GM12872 (cell line): ENCODE results near the gene RIMBP2.

Experiments
- CTCF ChIP-seq: IDR thresholded peaks from 3 replicates; pipeline ENCODE4 v1.5.1; 2011; ENCODE audit warnings: low read depth, mild to moderate bottlenecking, low read length, moderate library complexity; ENCODE audit not compliant: insufficient read depth

Gene RIMBP2

DNA sequence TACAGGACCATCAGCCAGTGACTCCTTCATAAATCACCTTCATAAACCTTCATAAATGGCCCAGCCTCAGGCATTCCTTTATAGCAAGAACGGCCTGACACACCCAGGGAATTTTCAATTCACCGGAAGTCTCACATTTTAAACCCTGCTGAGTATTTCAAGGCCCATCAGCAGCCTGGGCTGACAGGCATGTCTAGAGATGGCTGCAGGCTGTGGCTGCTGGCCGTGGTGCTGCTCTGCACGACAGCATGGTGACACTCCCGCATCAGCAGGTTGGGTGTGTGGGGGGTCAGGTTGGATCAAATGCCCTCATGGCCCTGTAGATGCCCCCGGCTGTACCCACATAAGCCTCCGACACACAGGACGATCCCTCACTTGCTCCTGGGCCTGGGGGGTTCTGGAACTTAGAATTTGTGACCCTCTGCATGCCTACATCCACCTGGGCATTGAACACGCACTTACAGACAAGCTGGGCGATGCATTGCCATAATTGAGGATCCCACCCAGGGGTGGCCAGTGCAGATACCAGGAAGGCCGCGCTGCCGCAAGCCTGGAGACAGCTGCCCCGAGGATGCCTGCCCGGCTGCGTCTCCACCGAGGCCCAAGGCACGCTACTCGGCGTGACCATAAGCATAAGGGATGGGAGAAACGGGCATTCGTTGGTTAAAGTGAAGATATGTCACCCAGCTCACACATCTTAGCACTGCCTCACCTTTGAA, 254.1 kb downstream of the RIMBP2 start:
- no peak for TF ChIP-seq CTCF

GRCh38 chr12:130461447-130461815, 254.7 kb downstream of the RIMBP2 start:
- no peak for TF ChIP-seq CTCF

GRCh38 chr12:130460611-130461446, 255.3 kb downstream of the RIMBP2 start:
- no peak for TF ChIP-seq CTCF

DNA sequence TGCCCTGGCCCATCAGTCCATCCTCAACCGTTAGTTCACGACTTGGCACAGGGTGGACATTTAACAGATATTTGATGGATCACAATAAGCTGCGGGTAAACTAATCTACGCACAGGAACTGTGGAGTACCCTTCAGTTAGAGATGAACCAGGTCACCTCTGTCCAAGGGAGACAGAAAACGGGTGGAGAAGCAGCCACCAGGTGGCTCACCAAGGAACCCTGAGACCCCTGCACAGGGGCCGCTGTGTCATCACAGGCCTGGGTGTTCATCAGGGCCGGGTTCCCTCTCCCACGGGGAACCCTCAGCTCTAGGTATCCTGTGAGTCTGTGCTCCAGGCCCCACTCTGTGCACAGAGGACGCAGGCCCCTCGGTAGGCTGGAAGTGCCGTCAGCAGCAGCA, 256.2 kb downstream of the RIMBP2 start:
- no peak for TF ChIP-seq CTCF

DNA sequence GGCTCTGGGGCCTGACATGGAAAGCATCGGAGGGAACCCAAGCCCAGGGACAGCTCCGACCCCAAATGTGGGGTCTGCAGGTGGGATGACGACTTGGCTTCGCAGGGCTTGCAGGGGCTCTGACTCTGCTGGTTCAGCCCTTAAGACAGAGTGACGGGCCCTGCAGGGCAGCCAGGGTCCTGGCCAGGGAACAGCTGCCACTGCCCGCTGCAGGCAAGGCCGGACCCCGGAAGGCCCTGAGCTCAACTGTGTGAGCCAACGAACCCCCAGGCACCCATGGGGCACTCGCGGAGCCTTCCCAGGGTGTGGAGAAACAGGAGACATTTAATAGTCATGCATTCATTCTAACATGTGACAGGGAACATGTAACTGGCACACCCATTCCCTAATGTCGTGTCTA, 257.8 kb downstream of the RIMBP2 start:
- no peak for TF ChIP-seq CTCF

DNA sequence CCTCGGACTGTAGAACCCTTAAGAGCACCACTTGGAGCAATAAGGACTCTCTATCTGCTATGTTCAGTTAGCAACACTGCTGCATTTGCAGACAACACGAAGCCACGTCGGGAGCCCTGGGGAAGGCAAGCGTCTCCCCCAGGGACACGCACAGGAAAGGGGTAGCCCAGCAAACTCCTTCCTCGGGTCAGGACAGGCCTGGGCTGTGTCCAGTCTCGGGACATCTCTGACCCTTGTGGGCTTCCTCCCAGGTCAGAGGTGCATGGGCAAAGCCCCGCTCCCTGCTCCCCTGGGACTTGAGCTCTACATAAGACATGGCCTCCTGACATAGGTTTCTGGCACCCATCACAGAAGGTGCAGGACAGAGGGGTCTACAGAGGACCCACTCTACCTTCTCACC, 258.9 kb downstream of the RIMBP2 start:
- no peak for TF ChIP-seq CTCF

DNA sequence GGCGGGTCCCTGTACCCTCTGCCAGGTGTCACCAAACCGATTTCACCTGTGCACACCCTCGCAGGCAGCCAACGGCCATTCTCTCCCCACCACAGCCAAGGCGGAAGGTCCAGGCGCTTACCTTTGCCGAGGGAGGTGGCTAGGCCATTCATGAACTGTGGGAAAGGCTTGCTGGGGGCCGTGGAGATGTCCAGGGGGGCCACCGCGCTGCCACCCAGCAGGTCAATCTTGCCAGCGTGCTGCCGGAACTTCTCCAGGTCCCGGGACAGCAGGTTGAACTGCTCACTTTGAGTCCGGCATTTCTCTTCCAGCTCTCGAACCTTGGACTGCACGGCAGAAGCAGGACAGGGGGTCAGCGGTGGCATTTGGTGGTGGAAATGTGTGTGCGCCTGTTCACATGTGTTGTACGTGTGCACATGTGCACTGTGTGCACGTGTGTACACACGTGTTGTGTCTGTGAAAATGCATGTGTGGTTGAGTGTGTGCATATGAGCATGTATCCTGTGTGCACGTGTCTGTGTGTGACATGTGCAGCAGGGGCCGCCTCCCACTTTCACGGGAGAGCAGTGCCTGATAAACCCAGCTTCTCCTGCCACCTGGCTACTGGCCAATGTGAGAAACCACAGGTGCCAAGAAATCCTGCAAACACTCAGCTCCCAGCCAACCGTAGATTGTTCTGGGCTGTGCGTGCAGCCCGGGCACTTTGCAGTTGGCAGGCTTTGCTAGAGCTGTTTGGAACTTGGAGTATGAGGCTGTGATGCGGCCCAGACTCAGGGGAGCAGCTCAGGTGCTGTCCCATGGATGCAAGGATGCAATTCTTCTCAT, 259.5 kb downstream of the RIMBP2 start:
- TF ChIP-seq CTCF: no peak
